Neural cell (in vitro differentiated cells): Measurements from ENCODE around the gene MYO7B.

Experiments
- CTCF ChIP-seq: fragments of 450-650 bp; IDR thresholded peaks from 2 replicates; pipeline ENCODE4 v1.5.1; 2014; ENCODE audit warnings: antibody characterized with exemption, mild to moderate bottlenecking, moderate library complexity; ENCODE audit not compliant: poor library complexity, severe bottlenecking
- EZH2 ChIP-seq: fragments of 200-600, 300-800 bp; shearing (Covaris generic), sonication (generic); IDR thresholded peaks from 2 replicates; pipeline ENCODE4 v1.6.1; 2014; ENCODE audit warnings: antibody characterized with exemption, low read length, borderline replicate concordance, mild to moderate bottlenecking; ENCODE audit not compliant: insufficient read depth, poor library complexity, severe bottlenecking
- TF ChIP-seq, protein P1 (sequence below): IDR thresholded peaks from 2 replicates; pipeline ENCODE4 v1.6.1; 2012; ENCODE audit warnings: borderline replicate concordance

- TF ChIP-seq CTCF, result no peak
- TF ChIP-seq EZH2, result no peak
- TF ChIP-seq, protein P1, sequence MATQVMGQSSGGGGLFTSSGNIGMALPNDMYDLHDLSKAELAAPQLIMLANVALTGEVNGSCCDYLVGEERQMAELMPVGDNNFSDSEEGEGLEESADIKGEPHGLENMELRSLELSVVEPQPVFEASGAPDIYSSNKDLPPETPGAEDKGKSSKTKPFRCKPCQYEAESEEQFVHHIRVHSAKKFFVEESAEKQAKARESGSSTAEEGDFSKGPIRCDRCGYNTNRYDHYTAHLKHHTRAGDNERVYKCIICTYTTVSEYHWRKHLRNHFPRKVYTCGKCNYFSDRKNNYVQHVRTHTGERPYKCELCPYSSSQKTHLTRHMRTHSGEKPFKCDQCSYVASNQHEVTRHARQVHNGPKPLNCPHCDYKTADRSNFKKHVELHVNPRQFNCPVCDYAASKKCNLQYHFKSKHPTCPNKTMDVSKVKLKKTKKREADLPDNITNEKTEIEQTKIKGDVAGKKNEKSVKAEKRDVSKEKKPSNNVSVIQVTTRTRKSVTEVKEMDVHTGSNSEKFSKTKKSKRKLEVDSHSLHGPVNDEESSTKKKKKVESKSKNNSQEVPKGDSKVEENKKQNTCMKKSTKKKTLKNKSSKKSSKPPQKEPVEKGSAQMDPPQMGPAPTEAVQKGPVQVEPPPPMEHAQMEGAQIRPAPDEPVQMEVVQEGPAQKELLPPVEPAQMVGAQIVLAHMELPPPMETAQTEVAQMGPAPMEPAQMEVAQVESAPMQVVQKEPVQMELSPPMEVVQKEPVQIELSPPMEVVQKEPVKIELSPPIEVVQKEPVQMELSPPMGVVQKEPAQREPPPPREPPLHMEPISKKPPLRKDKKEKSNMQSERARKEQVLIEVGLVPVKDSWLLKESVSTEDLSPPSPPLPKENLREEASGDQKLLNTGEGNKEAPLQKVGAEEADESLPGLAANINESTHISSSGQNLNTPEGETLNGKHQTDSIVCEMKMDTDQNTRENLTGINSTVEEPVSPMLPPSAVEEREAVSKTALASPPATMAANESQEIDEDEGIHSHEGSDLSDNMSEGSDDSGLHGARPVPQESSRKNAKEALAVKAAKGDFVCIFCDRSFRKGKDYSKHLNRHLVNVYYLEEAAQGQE, result no peak
Measured at GRCh38 chr2:127625572-127625951, 90.1 kb downstream of the MYO7B start.
